ENCODE results near the gene APOC4. TPM values are rescaled to one million over a fixed set of nuclear protein-coding genes. Genes with fewer than 3 reads are reported as not detected.
"Not testable (repeated sequence)": the region's sequence is repeated elsewhere in the genome, so short reads cannot be mapped to it uniquely, and the experiment has no call there.

The APOC4 gene
- total RNA-seq, 1 experiment from 2014 or later, result not detected

- no peaks in the 10 kb centered on the region for H3K4me1 Mint-ChIP-seq
- peaks cover 17% of the 10 kb centered on the region for H3K36me3 Mint-ChIP-seq
- H3K27ac Mint-ChIP-seq, result no peak overlapping the region
- no peaks in the 10 kb centered on the region for H3K9me3 Mint-ChIP-seq
- TF ChIP-seq OVOL2 (CRISPR knock-in tag; IDR thresholded peaks at IDR 0.05; ENCODE audit: borderline replicate concordance) (no peak), E2F1 (CRISPR knock-in tag; IDR thresholded peaks at IDR 0.05) (no peak), RELA (CRISPR knock-in tag; IDR thresholded peaks at IDR 0.05; ENCODE audit: borderline replicate concordance) (no peak), JUN (CRISPR knock-in tag; IDR thresholded peaks at IDR 0.05) (no peak), AFF4 (CRISPR knock-in tag; IDR thresholded peaks at IDR 0.05; ENCODE audit: borderline replicate concordance) (no peak), GRHL2 (CRISPR knock-in tag; IDR thresholded peaks at IDR 0.05; ENCODE audit: insufficient replicate concordance, severe bottlenecking) (no peak), ZBTB43 (CRISPR knock-in tag; IDR thresholded peaks at IDR 0.05) (no peak), ETV6 (CRISPR knock-in tag; IDR thresholded peaks at IDR 0.05) (no peak), ZNF671 (CRISPR knock-in tag; IDR thresholded peaks at IDR 0.05) (no peak), TEAD4 (CRISPR knock-in tag; IDR thresholded peaks at IDR 0.05) (no peak), ATF1 (CRISPR knock-in tag; IDR thresholded peaks at IDR 0.05) (no peak), ZNF317 (CRISPR knock-in tag; IDR thresholded peaks at IDR 0.05; ENCODE audit: borderline replicate concordance, low read depth) (no peak)
- DNase-seq (ENCODE audit: low spot score) (no peak), ATAC-seq (no peak)
- CTCF ChIA-PET, result no interaction called here
- H3K27me3 Mint-ChIP-seq (ENCODE audit: low read depth), result no peaks in the 10 kb centered on the region
- no peak overlapping the region for H3K4me3 Mint-ChIP-seq
- POLR2A ChIA-PET, result no interaction called here
Measured at GRCh38 chr19:44969437-44969836, 27.4 kb downstream of the APOC4 start.

GRCh38 chr19:44971451-44971850 lies 29.4 kb downstream of the APOC4 start:
- POLR2A ChIA-PET, result interaction anchor here (0.6 kb wide), 2 partner anchors 63 to 1288 kb away, joined by 3 read pairs; no protein-coding TSS in a partner anchor
- H3K27ac Mint-ChIP-seq; ATAC-seq; H3K9me3 Mint-ChIP-seq; H3K4me1 Mint-ChIP-seq; H3K27me3 Mint-ChIP-seq (ENCODE audit: low read depth); H3K4me3 Mint-ChIP-seq; DNase-seq (ENCODE audit: low spot score): not testable (repeated sequence)
- H3K36me3 Mint-ChIP-seq, result peaks cover 24% of the 10 kb centered on the region
- CTCF ChIA-PET, result interaction anchor here (1.2 kb wide), 1 partner anchor 67 kb away, joined by 4 read pairs; no protein-coding TSS in a partner anchor

GRCh38 chr19:44972802-44973201 lies 30.8 kb downstream of the APOC4 start:
- peaks cover 33% of the 10 kb centered on the region for H3K36me3 Mint-ChIP-seq
- ATAC-seq (no peak), DNase-seq (ENCODE audit: low spot score) (no peak)
- H3K4me1 Mint-ChIP-seq, result no peaks in the 10 kb centered on the region
- H3K27me3 Mint-ChIP-seq (ENCODE audit: low read depth), result no peaks in the 10 kb centered on the region
- no peak overlapping the region for H3K4me3 Mint-ChIP-seq
- H3K9me3 Mint-ChIP-seq, result no peaks in the 10 kb centered on the region
- CTCF ChIA-PET, result interaction anchor here (1.0 kb wide), 1 partner anchor 21 kb away, joined by 3 read pairs; no protein-coding TSS in a partner anchor
- H3K27ac Mint-ChIP-seq, result no peak overlapping the region
- POLR2A ChIA-PET, result no interaction called here
- no peak for TF ChIP-seq PREB (CRISPR knock-in tag; IDR thresholded peaks at IDR 0.05; ENCODE audit: borderline replicate concordance)
- no peak for TF ChIP-seq RORB (CRISPR knock-in tag; IDR thresholded peaks at IDR 0.05)
- no peak for TF ChIP-seq CREM (CRISPR knock-in tag; IDR thresholded peaks at IDR 0.05)
- TF ChIP-seq ZNF396 (CRISPR knock-in tag; IDR thresholded peaks at IDR 0.05; ENCODE audit: borderline replicate concordance), result no peak
- TF ChIP-seq ZNF281 (CRISPR knock-in tag; IDR thresholded peaks at IDR 0.05), result no peak
- TF ChIP-seq ZNF317 (CRISPR knock-in tag; IDR thresholded peaks at IDR 0.05; ENCODE audit: borderline replicate concordance, low read depth), result no peak
- no peak for TF ChIP-seq FOXP4 (CRISPR knock-in tag; IDR thresholded peaks at IDR 0.05)
